NCI-H460 (cell line): Measurements from ENCODE around the gene SPEF2. TPM values are rescaled to one million over a fixed set of nuclear protein-coding genes. Genes with fewer than 3 reads are reported as not detected.

Experiments
- DNase-seq: peaks from one replicate; pipeline ENCODE4 v3.0.0-alpha.2; 2016; ENCODE audit warnings: low read depth; ENCODE audit errors: extremely low read depth
- total RNA-seq: library from RNA; depleted of rRNA; stranded (reverse); fragments of >200 nt; shearing (Covaris generic); gene quantifications from 2 replicates; pipeline ENCODE4 v1.2.3, GENCODE V29; 2014

Gene SPEF2
- total RNA-seq, 1 experiment from 2014 or later = 2.9 TPM

DNA sequence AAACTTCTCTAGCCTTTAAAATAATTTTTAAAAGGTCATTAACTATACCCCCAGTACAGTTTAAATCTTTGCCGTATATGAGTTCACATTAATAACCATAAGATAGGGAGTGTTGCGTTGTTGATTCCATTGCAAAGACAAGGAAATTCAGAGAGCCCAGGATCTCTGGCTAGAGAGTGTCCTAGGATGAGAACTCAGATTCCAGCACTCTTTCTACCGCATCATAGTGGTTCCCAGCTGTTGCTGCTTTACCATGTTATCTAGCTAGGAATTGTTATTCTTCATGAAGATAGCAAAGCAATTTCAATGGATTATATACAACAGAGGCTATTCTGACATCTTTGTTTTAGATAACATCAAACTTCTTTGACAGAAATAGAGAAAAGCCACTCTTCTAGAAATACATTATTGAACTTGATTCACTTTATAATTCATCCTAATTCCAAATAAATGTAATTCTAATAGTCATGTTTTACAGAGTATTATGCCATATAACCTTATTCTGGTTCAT lies 160.7 kb downstream of the SPEF2 start:
- DNase-seq = no peak

DNA sequence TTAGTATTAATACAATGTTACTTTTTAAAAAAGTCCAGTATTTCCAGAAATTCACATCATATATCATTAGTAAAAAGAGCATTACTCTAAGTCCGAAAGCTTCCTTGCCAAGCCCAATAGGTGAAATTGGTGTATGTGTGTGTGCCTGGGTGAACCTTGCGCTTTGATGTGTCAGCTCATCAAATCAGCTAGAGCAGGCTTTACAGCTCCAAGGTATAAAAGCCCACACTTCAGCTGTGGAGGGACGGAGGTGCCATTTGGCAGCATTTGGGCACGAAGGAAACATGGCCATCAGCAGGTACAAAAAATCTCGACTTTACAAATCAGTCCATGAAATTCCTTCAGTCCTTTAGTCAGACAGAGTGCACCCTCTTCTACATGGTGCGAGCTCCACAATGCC lies 162.6 kb downstream of the SPEF2 start:
- DNase-seq = no peak

DNA sequence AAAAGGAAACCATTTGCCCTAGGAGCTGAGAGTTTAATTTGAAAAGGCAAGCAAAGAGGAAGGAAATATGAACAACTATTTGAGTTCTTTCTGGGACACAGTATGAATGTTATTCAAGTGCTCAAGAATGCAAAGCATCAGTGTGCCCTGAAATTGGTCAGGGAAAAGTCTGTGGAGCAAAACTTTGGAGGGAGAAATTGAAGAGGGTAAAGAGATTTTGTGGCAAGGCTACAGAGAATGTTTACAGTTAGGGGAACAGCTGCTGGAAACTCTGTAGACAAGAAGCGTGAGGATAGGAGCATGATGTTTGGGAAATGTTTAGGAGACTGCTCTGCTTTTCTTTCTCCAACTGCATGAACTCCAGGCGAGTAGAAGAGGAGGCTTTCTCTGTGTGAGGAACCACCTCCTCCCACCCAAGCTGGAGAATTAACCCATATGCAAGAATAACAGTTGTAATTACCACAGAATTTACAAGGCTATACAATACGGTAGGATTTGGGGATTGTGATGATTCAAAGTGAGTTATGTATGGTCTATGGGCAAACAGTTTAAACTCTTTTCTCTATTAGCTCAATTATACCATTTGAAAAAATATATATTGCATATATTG lies 163.6 kb downstream of the SPEF2 start:
- no peak for DNase-seq

DNA sequence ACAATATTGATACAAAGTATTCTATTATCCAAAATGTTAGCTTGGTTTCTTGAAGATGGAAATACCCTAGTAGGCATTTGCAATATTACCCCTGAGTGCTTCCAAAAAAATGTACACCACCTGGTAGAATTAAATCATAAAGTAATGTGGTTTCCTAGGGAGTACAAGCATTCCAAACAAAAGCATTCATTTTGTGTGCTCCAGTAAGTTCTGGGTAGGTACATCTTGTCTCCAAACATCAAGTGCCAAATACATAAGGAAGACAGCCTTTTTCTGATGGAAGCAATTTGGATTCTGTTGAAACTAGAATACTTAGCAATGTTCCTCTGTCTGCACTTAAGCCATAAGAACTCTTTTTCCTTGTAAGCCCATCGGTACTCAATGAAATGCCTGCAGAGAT lies 165.9 kb downstream of the SPEF2 start:
- no peak for DNase-seq

DNA sequence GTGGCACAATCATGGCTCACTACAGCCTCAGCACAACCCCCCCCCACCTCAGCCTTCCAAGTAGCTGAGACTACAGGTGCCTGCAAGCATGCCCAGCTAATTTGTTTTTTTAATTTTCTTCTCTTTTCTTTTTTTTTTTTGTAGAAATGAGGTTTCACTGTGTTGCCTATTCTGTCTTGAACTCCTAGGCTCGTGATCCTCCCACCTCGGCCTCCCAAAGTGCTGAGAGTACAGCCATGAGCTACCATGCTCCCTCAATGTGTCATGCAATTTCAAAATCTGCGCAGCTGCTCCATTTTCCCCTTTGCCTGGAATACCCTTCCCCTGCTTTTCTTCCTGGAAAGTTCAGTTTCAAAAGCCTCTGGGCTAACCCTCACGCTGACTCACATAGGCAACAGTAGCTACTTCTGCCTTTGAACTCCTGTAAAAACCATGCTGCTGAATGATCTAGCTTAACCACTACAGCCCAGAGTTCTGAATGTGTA lies 168.0 kb downstream of the SPEF2 start:
- no peak for DNase-seq

DNA sequence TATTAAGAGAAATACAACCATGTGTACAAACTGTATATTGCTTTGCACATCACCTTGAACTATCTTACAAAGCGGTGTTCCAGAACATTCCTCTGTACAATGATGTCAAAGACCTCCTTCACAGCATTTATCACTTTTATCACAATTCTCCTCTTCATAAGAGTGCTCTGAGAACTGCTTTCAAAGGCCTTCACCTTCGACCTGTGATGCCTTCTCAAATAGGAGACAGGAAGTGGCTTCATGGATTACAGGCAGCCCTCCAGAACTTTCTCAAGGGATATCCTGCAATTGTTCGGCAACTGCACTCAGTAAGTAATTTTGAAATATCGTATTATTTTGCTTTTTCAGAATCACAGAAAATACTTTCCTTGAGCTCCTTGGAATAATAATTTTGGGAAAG lies 171.1 kb downstream of the SPEF2 start:
- DNase-seq = no peak

DNA sequence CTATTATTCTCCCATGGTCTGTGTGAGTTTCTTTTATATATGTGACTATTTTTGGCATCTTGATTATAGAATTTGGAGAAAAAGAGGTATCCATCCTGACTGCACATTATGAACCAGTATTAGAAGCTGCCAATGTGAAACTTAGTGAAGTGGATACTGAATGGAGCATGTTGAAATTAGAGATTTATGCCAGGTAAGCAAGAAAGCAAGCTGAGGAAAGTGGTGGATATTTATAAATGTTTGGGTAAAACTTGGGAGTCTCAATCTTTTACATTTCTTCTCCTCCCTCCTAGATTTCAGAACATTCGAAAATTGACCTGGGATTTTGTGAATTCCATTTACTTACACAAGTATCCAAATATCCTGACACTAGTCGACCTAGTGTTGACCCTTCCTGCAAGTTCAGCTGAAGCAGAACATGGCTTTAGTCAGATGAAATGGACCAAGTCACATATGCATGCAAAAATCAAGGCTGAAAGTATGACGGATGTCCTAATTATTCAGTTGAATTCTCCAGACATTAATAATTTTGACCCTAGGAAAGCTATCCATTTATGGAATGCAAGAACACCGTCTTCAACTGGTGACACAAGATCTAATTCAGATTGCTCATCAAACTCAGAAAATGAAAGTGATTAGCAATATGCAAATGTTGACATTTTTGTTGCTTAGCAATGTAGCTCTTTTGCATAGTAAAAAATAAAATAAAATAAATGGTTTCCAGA lies 172.2 kb downstream of the SPEF2 start:
- no peak for DNase-seq

DNA sequence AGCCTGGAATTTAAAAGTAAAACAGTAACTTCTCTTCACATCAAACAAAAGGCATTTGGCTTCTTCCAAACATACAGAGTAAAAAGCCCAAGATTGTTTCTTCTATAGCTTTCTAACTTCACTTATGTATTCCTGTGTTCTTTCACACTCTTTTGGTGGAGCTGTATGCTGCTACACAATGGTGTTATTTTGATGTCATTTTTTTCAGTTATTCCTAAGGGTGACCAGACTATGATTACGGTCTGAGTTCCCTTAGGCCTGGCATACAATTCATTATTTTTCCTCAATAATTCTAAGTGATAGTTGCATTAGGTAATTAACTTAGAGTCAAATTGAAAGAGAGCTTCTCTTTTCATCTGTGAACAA lies 172.8 kb downstream of the SPEF2 start:
- no peak for DNase-seq

DNA sequence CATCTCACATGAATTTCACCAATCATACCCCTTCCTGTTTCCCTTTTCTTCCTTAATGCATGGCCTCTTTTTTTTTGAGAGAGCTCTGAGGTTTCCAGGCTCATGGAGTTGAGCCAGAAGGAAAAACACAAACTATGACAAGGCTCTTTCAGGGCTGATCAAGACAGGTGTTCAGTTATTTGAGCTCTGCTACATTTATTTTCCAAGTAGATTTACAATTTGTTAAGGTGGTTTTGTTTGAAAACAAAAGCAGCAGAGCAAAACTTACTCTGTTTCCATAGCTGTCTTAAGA lies 176.6 kb downstream of the SPEF2 start:
- no peak for DNase-seq

DNA sequence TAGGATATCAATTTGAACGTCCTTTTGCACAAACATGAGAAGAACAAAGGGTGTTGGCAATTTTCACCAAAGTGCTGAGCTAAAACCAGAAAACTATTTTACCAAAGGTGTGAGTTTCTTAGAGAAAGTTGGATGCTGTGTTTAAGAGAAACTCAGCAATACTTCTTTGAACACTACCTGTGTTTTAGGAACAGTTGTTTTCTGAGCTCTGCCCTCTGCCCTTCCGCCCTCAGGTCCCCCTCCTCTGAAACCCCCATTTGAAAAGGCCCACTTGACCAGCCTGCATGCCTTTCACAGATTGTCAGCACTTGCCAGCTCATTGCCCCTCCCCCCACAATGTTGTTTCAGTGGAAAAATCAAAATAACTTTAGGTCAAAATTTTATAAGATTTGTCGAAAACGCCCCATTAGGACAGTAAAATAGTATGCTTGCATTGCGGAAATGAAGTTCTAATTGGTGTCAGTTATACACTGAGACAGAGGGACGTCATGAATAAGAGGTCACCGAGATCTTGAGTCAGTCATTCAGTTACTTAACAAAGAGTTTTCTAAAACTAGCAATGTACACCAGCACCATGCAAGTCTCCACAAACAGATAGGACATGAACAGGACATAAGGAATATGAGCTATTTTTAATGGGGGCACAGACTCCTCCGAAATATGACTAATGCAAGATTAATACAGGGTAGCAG lies 177.2 kb downstream of the SPEF2 start:
- no peak for DNase-seq

DNA sequence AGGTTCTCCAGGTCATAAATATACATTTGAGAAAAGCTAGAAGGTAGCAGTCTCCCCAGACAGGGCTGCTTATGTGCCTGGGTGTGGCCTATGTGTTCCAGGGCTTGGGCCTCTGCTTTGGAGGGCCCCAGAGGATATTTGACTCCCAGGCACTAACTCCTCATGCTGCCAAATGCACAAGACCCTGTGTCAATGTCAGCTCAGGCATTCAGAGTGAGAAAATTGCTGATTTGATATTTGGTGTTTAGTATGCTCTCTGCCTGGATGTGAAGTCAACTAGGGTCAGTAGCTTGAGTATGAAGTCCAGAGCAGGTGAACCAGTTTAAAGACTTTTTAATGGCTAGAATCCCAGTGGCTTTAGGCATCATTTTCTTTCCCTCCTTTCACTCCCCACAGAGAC lies 181.5 kb downstream of the SPEF2 start:
- no peak for DNase-seq

DNA sequence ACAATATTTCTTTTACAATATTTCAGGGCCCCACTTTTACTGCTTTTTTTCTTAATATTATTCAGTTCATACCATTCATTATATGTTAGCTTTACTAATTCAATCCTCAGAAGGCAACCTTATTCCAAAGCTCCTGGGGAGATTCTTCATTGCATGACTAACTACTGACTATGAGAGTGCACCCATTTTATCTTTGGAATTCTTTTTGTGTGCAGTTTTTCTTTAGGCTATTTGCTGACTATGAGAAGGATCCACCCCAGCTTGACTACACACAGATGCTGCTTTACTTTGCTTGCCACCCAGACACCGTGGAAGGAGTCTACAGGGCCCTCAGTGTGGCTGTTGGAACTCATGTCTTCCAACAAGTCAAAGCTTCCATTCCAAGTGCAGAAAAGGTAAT lies 182.1 kb downstream of the SPEF2 start:
- no peak for DNase-seq

DNA sequence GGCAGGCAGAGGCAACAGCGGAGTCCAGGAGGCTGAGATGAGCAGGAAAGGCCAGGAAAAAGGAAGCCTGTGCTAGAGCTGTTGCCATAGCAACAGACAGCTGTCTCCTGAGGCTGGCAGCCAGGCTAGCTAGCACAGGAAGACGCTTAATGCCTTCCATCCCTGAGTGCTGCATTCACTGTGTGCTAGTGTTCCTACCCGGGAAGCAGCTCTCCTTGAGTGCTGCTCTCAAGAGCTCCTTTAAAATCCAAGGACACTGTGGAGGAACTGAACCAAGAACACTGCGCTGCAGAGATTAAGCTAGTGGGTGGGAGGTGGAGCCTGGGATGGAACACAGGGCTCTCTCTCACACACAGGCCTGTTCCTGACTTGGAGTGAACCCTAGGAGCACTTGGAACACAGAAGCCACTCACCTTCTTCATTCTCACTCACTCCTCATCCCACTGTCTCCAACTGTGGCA lies 185.6 kb downstream of the SPEF2 start:
- DNase-seq = no peak

DNA sequence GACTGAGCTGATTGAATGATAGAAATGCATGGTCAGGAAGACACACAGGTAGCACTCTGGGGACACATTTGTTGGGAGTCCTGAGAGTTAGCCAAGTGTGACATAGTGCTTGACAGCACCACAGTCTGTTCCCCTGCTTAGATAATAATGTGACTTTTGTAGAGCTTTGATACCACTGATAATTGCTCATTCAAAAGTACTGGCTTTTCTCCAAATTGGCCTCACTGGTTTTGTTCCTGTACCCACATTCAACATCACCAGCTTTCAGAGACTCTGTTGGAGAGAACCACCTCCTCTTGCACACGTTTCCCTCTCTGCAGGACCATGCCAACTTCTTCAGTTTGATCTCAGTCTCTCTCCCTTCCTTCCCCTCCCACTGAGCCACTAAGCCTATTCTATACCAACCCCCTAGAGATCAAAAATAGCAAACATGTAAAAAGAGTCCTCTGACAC lies 186.6 kb downstream of the SPEF2 start:
- no peak for DNase-seq

DNA sequence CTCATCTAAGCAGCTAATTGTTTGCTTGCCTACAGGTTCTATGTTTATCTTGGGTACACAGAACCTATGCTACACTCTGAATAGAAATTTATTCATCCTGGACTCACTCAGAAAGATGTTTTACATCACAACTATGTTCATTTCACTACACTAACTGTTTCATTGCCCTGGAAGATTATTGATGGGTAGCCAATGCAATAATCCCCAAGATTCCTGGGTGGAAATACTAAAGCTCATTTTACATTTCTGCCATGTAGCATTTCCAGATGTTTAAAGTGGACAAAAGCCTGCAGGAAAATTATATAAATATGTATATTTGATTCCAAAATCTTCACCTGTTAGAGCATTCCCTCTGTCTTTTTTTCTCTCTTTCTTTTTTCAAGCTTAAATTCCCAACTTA lies 187.2 kb downstream of the SPEF2 start:
- no peak for DNase-seq

DNA sequence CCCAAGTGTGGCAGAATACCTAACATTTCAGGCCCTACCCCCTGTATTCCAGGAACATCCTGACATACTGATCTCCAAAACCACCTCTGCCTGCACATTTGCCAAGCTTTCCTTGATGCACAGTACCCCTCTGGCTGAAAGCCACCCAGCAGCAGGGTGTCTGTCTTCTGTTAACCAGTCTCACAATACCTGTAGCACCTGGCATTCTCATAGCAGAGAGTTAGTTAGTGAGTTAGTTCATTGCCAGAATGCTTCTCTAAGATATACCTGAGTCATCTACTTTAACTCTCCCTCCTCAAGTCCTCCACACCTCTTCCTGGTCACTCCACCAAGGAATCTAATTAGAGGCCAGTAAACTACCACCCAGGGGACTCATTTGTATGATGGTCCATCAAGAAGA lies 192.9 kb downstream of the SPEF2 start:
- no peak for DNase-seq

DNA sequence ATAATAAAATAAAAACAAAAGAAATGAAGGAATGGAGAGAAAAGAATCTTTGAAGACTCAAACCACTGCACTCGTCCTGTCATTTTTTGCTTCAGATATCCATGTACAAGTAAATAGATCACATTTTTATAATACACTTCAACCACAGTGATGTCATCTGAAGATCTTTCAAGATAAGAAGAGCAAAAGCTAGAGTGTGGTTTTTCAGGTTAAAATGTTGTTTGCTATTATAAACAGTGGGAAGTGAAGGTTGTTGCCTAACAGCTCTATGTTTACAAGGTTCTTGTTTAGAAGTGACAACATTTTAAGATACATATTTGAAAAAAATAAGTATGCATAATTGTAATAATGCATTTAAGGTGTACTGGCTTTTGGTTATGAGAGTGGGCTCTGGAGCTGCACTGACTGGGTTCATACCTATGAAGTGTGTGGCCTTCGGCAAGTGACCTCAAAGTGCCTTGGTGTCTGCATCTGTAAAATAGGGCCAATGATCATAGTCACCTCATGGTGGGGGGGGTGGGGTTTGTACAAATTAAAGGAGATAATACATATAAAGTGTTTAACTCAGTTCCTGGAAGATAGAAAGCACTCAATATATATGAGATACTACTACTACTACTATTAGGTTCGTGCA lies 193.6 kb downstream of the SPEF2 start:
- DNase-seq = no peak

DNA sequence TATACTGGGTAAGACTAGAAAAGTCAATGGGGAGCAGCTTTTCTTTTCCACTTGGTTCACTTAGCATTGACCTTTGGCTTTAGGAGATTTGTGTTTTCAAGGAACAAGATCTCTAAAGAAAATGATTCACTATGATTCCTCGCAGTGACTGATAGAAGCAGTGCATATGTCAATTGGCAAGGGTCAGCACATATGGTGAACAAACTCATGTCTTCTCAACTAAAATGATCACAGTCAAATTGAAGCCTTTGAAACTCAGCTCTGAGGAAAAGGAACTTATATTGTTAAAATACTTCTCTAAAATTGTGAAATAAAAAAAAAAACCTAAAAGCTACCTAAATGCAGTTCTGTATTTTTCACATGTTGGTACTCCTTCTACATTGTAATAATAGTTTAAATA lies 195.9 kb downstream of the SPEF2 start:
- no peak for DNase-seq

DNA sequence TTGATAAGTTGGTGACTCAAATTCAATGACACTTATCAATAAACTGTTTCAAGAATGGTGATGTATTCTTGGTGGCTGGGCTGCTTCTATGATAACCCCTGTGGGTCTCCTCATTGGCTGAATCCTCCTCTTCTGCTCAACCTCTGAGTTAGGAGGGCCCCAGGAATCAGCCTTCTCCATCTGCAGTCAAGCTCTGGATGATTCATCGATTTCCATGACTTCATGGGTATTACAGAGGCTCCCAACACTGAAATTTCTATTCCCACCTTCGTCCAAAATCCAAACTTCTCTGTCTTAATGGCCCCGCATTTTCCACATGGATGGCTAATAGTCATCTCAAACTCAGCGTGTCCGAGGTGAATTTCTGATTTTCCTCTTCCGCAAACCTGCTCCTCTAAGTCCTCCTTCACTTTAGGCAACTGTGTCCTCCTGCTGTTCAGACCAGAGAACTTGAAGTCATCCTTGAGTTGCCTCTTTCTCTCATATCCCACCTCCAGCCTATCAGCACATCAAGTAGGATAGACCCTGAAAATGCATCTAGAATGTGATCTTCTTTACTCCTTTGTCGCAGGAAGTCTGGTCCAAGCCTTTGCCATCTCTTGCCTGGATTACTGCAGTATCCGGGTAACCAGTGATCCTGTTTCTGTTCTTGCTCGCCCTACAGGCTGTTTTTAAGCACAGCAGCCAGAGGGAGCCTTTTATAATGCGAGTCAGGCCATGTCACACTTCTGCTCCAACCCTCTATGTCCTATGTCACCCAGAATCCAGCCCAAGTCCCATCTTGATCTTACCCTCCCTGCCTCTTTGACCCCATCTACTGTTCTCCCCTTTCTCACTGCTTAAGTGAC lies 197.7 kb downstream of the SPEF2 start:
- DNase-seq = no peak

DNA sequence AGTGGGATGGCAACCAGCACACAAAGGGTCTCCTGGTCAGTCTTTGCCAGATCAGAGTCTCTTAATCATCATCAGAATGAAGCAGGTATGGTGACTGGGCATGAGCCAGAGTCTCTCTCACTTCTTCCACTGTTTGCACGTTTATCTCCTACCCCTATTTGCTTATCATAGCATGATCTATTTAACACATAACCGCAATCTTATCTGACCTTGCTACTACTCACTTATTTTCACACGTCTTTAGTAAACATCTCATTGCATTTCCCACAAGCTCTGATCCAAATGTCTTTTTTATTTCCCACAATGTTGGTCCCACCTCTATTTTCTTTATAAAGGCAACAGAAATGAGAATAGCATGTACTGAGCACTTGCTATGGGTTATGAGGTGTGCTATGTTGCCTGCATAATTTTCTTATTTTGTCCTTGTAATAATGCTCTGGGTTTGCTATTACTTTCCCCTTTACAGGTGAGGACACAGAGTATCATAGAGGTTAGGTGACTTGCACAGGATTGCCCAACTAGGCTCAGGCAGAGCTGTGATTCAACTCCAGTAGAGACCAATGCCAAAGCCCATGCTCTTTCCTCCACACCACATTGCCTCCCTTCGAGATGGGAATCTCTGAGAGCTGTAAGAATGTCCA lies 199.3 kb downstream of the SPEF2 start:
- no peak for DNase-seq
